Measurements from ENCODE around the gene DPT.

DNA sequence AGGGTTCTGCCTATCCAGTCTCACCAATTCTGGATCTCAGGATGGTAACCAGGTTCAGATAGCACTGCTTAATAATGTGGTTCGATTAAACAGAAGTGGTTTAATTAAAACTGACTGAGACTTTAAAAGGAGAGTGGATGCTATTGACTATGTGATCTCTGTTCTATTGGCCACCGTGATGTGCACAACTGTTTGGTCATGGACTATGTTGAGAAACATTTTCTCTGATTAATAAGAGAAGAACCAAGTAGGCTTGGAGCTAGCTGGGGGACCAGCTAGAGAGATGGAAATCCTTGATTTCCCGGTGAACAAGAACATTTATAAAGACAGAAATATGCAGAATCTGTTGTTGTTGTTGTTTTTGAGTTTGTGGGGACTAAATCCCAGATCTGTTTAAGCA, 36.5 kb downstream of the DPT start:
- TF ChIP-seq POLR2A (IDR thresholded peaks at IDR 0.05; ENCODE audit: low read length) = no peak
- no peak for TF ChIP-seq GATA1 (IDR thresholded peaks at IDR 0.05; ENCODE audit: low read depth, low read length)
